WI38 (cell line): ENCODE data around the gene CXCL17.

Source experiments
- H3K4me3 ChIP-seq: 2 replicates; pipeline ENCODE4 v1.5.1; 2011; ENCODE audit warnings: low read depth, mild to moderate bottlenecking, control low read depth, low read length
- TF ChIP-seq, protein P1 (sequence below): IDR thresholded peaks from 2 replicates; pipeline ENCODE4 v1.5.1; 2012; ENCODE audit warnings: low read depth, mild to moderate bottlenecking, control low read depth, low read length

CXCL17 gene

DNA sequence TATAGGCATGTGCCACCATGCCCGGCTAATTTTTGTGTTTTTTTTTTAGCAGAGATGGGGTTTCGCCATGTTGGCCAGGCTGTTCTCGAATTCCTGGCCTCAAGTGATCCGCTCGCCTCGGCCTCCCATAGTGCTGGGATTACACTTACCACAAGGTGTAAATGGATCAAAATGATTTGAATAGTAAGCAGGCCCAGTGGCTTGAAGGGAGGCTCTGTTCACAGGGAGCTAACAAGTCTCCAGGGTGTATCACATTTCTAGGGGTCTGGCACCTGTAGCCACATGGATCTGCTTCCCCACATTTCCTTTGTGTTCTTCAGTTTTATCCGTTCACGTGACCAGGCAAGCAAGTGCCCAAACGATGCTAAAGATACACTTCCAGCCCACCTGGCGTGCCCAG, 39.2 kb downstream of the CXCL17 start:
- H3K4me3 ChIP-seq = no peak overlapping the region
- TF ChIP-seq, protein P1, sequence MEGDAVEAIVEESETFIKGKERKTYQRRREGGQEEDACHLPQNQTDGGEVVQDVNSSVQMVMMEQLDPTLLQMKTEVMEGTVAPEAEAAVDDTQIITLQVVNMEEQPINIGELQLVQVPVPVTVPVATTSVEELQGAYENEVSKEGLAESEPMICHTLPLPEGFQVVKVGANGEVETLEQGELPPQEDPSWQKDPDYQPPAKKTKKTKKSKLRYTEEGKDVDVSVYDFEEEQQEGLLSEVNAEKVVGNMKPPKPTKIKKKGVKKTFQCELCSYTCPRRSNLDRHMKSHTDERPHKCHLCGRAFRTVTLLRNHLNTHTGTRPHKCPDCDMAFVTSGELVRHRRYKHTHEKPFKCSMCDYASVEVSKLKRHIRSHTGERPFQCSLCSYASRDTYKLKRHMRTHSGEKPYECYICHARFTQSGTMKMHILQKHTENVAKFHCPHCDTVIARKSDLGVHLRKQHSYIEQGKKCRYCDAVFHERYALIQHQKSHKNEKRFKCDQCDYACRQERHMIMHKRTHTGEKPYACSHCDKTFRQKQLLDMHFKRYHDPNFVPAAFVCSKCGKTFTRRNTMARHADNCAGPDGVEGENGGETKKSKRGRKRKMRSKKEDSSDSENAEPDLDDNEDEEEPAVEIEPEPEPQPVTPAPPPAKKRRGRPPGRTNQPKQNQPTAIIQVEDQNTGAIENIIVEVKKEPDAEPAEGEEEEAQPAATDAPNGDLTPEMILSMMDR = no peak

DNA sequence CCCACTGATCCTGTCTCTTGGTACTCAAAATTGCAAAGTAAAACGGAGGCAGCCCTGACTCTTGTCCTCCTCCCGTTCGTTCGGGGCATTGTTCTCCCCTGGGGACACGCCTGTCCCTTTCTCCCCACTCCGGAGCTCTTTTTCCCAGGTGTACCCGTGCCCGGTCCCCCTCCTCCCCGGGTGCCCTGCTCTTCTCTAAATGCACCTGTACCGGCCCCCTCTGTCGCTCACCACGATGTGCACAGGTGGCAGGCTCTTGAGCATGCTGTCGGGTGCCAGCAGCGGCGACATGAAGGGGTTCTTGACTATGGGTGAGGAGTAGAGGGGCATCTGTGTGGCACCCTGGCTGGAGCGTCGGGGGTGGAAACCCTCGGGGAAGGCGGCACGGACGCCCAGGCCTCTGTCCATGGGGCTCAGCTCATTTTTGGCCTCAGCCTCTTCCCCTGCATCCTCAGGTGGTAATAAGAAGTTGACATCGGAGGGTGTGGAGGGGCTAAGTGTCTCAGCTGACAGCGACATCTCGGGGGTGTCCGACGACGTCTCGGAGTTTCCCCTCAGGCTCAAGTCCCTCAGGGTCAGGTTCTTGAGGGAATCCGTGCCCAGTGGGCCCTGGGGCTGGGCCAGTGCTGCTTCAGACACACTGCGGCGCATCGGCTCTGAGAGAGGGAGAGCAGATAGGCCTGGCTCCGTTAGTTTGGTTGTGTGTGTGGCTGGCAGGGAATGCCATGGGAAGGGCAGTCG, 40.2 kb downstream of the CXCL17 start:
- TF ChIP-seq, protein P1 = no peak
- peak overlapping the region; percentile 53; the same call in 1 of the 2 replicates for H3K4me3 ChIP-seq

DNA sequence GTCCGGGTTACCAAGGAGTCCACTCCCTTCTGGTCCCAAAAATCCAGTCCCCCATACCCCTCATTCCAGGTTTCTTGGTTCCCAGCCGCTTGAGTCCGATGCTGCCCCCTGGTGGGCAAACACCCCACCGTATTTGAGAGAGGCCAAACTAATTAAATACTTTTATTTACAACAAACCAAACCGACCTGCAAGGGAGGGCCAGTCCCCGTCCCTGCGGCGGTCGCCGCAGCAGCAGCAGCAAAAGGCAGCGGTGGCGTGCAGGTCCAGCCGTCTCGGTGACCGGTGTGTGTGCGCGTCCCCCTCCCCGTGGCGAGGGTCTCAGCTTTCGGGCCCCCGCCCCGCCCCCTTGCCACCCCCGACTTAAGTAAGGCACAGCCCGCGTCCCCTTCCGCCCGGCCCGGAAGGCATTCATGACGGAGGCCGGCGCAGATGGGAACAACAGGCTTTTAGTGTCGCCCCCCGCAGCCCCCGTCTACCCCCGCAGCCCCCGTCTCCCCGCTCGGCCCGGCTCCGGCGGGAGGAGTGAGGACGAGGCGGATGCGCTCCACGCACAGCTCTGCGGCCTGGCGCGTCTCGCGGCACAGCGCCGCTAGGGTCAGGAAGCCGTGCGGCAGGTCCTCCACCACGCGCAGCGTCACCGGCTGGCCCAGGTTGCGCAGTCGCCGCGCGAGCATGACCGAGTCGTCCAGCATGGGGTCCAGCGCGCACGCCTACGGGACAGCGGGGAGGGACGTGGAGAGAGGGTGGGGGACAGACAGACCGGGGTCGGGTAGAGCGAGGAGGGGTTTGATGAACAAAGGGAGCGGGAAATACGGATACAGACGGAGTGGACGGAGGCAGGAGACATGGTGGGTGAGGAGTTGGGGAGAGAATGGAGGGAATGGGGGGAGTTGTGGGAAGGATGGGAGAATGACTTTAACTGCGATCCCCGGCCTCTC, 41.1 kb downstream of the CXCL17 start:
- H3K4me3 ChIP-seq = peak overlapping the region; percentile 53

DNA sequence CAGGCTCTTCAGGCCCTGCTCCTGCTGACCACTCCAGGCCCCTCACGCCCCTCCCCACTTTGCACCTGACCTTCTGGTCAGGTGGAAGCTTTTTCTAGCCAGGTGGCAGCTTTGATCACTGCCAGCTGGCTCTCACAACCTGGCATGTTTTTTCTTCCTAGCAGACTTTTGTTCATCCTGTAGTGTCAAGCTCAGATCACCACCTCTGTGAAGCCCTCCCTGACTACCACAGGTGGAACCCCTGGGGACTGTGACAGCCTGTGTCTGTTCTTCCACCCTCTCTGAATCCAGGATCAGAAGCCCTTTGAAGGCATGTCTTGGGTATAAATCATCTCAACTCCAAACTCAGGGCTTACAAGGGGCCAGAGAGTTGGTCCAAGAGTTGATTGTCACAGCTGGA, 42.3 kb downstream of the CXCL17 start:
- H3K4me3 ChIP-seq = no peak overlapping the region
- TF ChIP-seq, protein P1 = no peak

More for the DNA sequence above, 41.1 kb downstream of the CXCL17 start:
- TF ChIP-seq, protein P1 = peak; percentile 76

DNA sequence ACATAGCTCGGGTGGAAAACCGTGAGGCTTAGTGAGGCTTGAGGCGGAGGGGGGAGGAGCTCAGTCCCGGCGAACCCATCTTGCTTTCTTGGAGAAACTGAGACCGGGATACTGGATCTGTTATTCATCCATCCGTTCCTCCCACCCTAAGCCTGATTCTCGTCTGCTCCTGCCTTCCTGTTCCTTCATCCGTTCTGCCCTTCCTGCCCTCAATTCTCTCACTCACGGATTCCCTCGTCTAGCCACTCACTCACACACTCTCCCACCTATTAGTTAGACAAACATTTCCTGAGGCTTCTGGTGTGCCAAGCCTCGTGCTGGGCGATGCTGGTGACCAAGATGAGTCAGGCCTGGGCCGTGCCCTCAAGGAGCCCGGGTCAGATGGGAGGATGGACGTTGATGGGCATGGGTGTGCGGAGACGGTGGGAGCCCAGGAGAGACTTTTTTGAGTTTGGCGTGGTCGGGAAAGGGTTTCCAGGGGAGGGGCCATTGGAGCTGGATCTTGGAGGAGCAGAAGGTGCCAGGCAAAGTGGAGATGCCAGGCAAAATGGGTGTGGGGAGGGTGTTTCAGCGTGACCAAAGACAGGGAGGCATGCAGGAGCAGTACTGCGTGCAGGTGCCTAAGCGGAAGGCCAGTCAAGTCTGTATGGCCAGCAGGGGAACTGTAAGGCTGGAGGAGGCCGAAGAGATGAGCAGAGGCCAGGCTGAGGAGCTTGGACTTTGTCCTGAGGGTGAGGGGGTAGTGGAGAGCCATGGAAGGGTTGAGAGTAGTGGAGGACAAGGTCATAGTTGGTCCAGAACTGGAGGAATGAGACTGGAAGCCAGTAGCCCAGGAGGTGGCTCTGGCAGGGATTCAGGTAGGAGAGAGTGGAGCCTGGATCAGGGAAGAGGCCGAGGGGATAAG, 45.2 kb downstream of the CXCL17 start:
- peak overlapping the region; percentile 80 for H3K4me3 ChIP-seq

More for the DNA sequence above, 45.2 kb downstream of the CXCL17 start:
- TF ChIP-seq, protein P1 = no peak
